H7 (cell line): ENCODE results near the gene LAGE3. TPM values are rescaled to one million over a fixed set of nuclear protein-coding genes. Genes with fewer than 3 reads are reported as not detected.

Source experiments
- DNase-seq: peaks from one replicate; pipeline ENCODE4 v3.0.0; 2012
- H3K27me3 ChIP-seq: 2 replicates; pipeline ENCODE4 v1.6.0; 2011; ENCODE audit warnings: mild to moderate bottlenecking, low read length; ENCODE audit not compliant: control insufficient read depth, insufficient read depth
- H3K36me3 ChIP-seq: replicated peaks from 2 replicates; pipeline ENCODE4 v1.5.1; 2011; ENCODE audit warnings: low read length; ENCODE audit not compliant: control insufficient read depth, insufficient read depth
- H3K4me3 ChIP-seq: 2 replicates; pipeline ENCODE4 v1.5.1; 2011; ENCODE audit warnings: low read depth, mild to moderate bottlenecking, control low read depth, low read length, moderate library complexity; ENCODE audit not compliant: insufficient read depth
- total RNA-seq: library from RNA; depleted of rRNA; stranded (reverse); fragments of >200 nt; shearing (Covaris generic); gene quantifications from 2 replicates; pipeline ENCODE4 v1.2.3, GENCODE V29; 2014

Gene LAGE3
- total RNA-seq, 1 experiment from 2014 or later, result 84.9 TPM

- DNase-seq, result no peak
- H3K27me3 ChIP-seq, result no peaks in the 10 kb centered on the region
- H3K36me3 ChIP-seq, result no peaks in the 10 kb centered on the region; the same call in 1 of the 2 replicates
Observed at GRCh38 chrX:154463611-154464220, 15.4 kb downstream of the LAGE3 start.

DNA sequence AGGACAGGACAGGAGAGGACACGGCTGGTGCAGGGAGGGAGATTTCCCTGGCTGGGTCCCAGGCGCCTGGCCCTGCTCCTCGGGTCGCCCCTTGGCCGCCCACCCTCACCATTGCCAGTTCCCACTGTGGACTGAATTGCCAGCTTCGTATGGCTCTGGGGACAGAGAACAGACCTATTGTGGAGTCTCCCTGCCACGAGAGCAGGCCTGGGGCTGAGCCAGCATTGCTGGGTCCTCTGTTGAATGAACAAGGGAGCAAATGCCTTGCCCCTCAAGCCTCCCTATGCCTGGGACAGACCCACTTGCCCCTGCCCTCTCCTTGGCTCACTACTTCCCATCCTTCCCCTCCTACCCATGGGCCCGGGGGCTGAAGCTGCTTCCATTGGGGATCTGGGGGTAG lies 16.7 kb downstream of the LAGE3 start:
- Histone ChIP-seq H3K27me3 (no peaks in the 10 kb centered on the region), H3K36me3 (no peaks in the 10 kb centered on the region; the same call in 1 of the 2 replicates), H3K4me3 (no peak overlapping the region)
- DNase-seq, result no peak

More at GRCh38 chrX:154463611-154464220, 15.4 kb downstream of the LAGE3 start:
- no peak overlapping the region for H3K4me3 ChIP-seq

DNA sequence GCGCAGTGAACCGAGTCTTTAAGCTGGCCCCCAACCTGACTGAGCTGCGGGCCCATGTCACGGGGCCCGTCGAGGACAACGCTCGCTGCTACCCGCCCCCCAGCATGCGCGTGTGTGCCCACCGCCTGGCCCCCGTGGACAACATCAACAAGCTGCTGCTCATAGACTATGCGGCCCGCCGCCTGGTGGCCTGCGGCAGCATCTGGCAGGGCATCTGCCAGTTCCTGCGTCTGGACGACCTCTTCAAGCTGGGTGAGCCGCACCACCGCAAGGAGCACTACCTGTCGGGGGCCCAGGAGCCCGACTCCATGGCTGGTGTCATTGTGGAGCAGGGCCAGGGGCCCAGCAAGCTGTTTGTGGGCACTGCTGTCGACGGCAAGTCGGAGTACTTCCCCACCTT lies 18.8 kb downstream of the LAGE3 start:
- no peaks in the 10 kb centered on the region; the same call in 1 of the 2 replicates for H3K36me3 ChIP-seq
- no peak overlapping the region for H3K4me3 ChIP-seq
- H3K27me3 ChIP-seq, result no peaks in the 10 kb centered on the region
- no peak for DNase-seq

GRCh38 chrX:154459832-154460231 lies 19.2 kb downstream of the LAGE3 start:
- Histone ChIP-seq H3K4me3 (no peak overlapping the region), H3K27me3 (no peaks in the 10 kb centered on the region), H3K36me3 (no peaks in the 10 kb centered on the region; the same call in 1 of the 2 replicates)
- DNase-seq, result no peak

GRCh38 chrX:154458954-154459778 lies 19.9 kb downstream of the LAGE3 start:
- H3K27me3 ChIP-seq, result no peaks in the 10 kb centered on the region
- no peaks in the 10 kb centered on the region; the same call in 1 of the 2 replicates for H3K36me3 ChIP-seq
- H3K4me3 ChIP-seq, result peak overlapping the region; percentile 61
- DNase-seq, result no peak

- no peaks in the 10 kb centered on the region; the same call in 1 of the 2 replicates for H3K36me3 ChIP-seq
- peak; percentile 94 for DNase-seq
- peak within 1 kb of the TSS; percentile 61 for H3K4me3 ChIP-seq
- H3K27me3 ChIP-seq, result no peaks in the 10 kb centered on the region
Observed at GRCh38 chrX:154458116-154458953, 20.7 kb downstream of the LAGE3 start, which contains the start of gene PLXNA3. TSS of gene PLXNA3 (plus strand) at chrX:154458281. CDS start at chrX:154460184, 1,903 bp downstream.

DNA sequence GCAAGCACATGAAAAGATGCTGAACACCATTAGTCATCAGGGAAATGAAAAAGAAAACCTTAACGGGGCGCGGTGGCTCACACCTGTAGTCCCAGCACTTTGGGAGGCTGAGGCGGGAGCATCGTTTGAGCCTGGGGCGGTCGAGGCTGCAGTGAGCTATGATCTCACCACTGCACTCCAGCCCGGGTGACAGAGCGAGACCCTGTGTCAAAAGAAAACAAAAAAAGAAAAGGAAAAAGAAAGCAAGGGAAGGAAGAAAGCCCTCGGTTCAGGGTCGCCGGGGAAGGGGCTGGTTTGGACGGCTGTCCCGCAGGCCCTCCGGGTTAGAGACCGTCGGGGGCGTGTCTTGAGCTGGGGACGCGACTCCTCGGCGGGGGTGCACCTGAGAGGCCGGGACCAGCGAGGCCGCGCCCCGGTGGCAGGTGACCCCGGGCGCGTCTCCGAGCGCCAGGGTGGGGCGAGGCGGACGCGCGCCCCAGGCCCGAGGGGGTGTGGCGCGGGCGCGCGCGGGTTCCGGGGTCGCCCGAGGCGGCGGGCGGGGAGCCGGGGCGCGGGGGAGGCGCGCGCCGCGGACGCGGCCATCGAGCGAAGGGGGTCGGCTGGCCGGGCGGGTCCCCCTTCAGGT lies 21.5 kb downstream of the LAGE3 start:
- H3K4me3 ChIP-seq, result peak overlapping the region; percentile 28
- peak; percentile 96 for DNase-seq
- H3K36me3 ChIP-seq, result no peaks in the 10 kb centered on the region; the same call in 1 of the 2 replicates
- no peaks in the 10 kb centered on the region for H3K27me3 ChIP-seq

DNA sequence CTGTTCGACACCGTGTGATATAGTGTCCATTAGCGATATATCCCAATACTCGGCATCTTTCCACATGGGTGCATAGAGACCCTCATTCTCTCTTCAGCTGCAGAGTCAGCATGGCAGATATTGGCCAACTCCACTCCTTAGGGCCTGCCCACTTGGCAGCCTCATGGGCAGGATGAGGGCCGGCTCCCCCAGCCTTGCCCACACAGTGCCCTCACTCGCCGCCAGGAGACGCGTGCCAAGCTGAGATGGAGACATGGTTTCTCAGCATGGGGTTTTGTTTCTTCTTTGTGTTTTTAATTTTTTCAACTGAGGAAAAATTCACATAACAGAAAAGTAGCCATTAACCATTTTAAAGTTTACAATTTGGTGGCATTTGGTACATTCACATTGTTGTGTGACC lies 26.3 kb downstream of the LAGE3 start:
- no peak for DNase-seq
- Histone ChIP-seq H3K36me3 (peaks cover 2% of the 10 kb centered on the region), H3K4me3 (no peak overlapping the region), H3K27me3 (no peaks in the 10 kb centered on the region)

- no peak overlapping the region for H3K4me3 ChIP-seq
- no peak for DNase-seq
- H3K36me3 ChIP-seq, result peaks cover 2% of the 10 kb centered on the region
- no peaks in the 10 kb centered on the region for H3K27me3 ChIP-seq
Observed at GRCh38 chrX:154450312-154450711, 28.8 kb downstream of the LAGE3 start.

- no peaks in the 10 kb centered on the region for H3K27me3 ChIP-seq
- H3K36me3 ChIP-seq, result peaks cover 2% of the 10 kb centered on the region
- DNase-seq, result no peak
- H3K4me3 ChIP-seq, result no peak overlapping the region
Observed at GRCh38 chrX:154449618-154450017, 29.5 kb downstream of the LAGE3 start.

- no peak overlapping the region for H3K4me3 ChIP-seq
- DNase-seq, result no peak
- H3K36me3 ChIP-seq, result peaks cover 2% of the 10 kb centered on the region
- H3K27me3 ChIP-seq, result no peaks in the 10 kb centered on the region
Observed at GRCh38 chrX:154448484-154448883, 30.6 kb downstream of the LAGE3 start.

DNA sequence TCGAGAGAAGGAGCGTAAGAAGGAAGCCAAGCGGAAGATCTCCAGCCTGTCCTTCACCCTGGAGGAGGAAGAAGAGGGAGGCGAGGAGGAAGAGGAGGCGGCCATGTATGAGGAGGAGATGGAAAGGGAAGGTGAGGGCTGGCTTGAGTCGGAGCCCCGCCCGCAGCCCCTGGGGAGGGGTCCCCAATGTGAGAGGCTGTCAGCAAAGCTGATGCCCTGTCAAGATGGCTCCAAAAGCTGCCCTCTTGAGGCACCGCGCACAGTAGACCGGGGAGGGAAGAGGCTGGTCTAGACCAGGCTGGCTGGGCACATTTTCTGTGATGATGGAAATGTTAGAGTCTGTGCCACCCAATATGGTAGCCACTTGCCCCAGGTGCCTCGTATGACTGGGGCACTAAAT lies 32.7 kb downstream of the LAGE3 start:
- Histone ChIP-seq H3K27me3 (no peaks in the 10 kb centered on the region), H3K4me3 (no peak overlapping the region), H3K36me3 (peaks cover 2% of the 10 kb centered on the region)
- DNase-seq, result no peak

DNA sequence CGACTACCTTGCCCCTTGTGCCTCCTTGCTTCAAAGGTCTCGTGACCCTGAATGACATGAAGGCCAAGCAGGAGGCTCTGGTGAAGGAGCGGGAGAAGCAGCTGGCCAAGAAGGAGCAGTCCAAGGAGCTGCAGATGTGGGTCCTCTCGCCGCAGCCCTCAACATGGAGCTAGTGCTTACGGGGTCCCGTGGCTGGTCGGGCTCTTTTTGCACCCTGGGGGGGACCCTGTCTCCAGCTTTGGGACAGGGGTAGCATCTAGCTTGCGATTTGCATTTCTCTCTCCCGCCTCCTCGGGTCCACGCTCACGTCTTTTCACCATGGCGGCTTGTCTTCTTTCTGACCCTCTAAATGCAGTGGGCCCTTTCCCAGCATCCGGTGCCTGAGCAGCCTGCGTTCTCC lies 33.3 kb downstream of the LAGE3 start:
- H3K27me3 ChIP-seq, result no peaks in the 10 kb centered on the region
- H3K36me3 ChIP-seq, result peaks cover 2% of the 10 kb centered on the region
- DNase-seq, result no peak
- H3K4me3 ChIP-seq, result no peak overlapping the region

GRCh38 chrX:154444755-154445246 lies 34.3 kb downstream of the LAGE3 start:
- Histone ChIP-seq H3K27me3 (no peaks in the 10 kb centered on the region), H3K36me3 (no peaks in the 10 kb centered on the region; the same call in none of the 2 replicates), H3K4me3 (peak overlapping the region; percentile 53)
- DNase-seq, result no peak
